GM23338 (cell line): ENCODE results near the gene SULT1A1. TPM values are rescaled to one million over a fixed set of nuclear protein-coding genes. Genes with fewer than 3 reads are reported as not detected.

ENCODE experiments used
- ATAC-seq: fragments of 200-7000 bp; cut with Tn5 transposase; 3 replicates; pipeline ENCODE4 v1.9.1; 2020
- DNase-seq: peaks from one replicate; pipeline ENCODE4 v3.0.0-alpha.2; 2015; ENCODE audit warnings: low spot score
- H2AFZ ChIP-seq: fragments of 200-600 bp; sonication (generic); 2 replicates; pipeline ENCODE4 v1.8.0; 2016; ENCODE audit warnings: antibody characterized with exemption, mild to moderate bottlenecking, moderate library complexity
- H3F3A ChIP-seq: fragments of 200-600 bp; sonication (generic); replicated peaks from 2 replicates; pipeline ENCODE4 v1.8.0; 2017; ENCODE audit warnings: antibody characterized with exemption, mixed run types, low read depth
- H3K27ac ChIP-seq: fragments of 200-600 bp; sonication (generic); 2 replicates; pipeline ENCODE4 v1.6.1; 2016; ENCODE audit warnings: low read depth
- H3K27me3 ChIP-seq: fragments of 200-600 bp; sonication (generic); 2 replicates; pipeline ENCODE4 v1.8.0; 2016; ENCODE audit warnings: mild to moderate bottlenecking, mixed run types, moderate library complexity; ENCODE audit not compliant: insufficient read depth
- H3K36me3 ChIP-seq: fragments of 200-600 bp; sonication (generic); 2 replicates; pipeline ENCODE4 v1.8.0; 2016; ENCODE audit warnings: mild to moderate bottlenecking; ENCODE audit not compliant: insufficient read depth
- H3K4me1 ChIP-seq: fragments of 200-600 bp; sonication (generic); 2 replicates; pipeline ENCODE4 v1.8.0; 2016; ENCODE audit warnings: mild to moderate bottlenecking, moderate library complexity; ENCODE audit not compliant: insufficient read depth
- H3K4me2 ChIP-seq: fragments of 200-600 bp; sonication (generic); 2 replicates; pipeline ENCODE4 v1.7.1; 2017; ENCODE audit warnings: mixed run types
- H3K4me3 ChIP-seq: fragments of 200-600 bp; sonication (generic); 2 replicates; pipeline ENCODE4 v1.6.1; 2016; ENCODE audit warnings: mixed run types
- H3K79me2 ChIP-seq: fragments of 200-600 bp; sonication (generic); replicated peaks from 2 replicates; pipeline ENCODE4 v1.8.0; 2017; ENCODE audit warnings: mild to moderate bottlenecking; ENCODE audit not compliant: insufficient read depth
- H3K9me2 ChIP-seq: fragments of 200-600 bp; sonication (generic); 2 replicates; pipeline ENCODE4 v1.8.0; 2017; ENCODE audit not compliant: insufficient read depth
- H4K20me1 ChIP-seq: fragments of 200-600 bp; sonication (generic); replicated peaks from 2 replicates; pipeline ENCODE4 v1.8.0; 2017; ENCODE audit warnings: mild to moderate bottlenecking; ENCODE audit not compliant: insufficient read depth
- H3K27ac Mint-ChIP-seq: 2 replicates; pipeline ENCODE4 v1.8.0; 2020; ENCODE audit warnings: inconsistent platforms, mild to moderate bottlenecking, moderate library complexity, mixed read lengths
- H3K27me3 Mint-ChIP-seq: 3 replicates; pipeline ENCODE4 v1.8.0; 2022; ENCODE audit warnings: low read depth, mild to moderate bottlenecking, moderate library complexity, mixed read lengths, inconsistent platforms; ENCODE audit not compliant: insufficient read depth, poor library complexity
- H3K36me3 Mint-ChIP-seq: 3 replicates; pipeline ENCODE4 v1.8.0; 2021; ENCODE audit warnings: low read depth, mild to moderate bottlenecking, inconsistent platforms, moderate library complexity, mixed read lengths
- H3K4me1 Mint-ChIP-seq: 3 replicates; pipeline ENCODE4 v1.8.0; 2020; ENCODE audit warnings: mild to moderate bottlenecking, inconsistent platforms, mixed read lengths
- H3K4me3 Mint-ChIP-seq: 3 replicates; pipeline ENCODE4 v1.8.0; 2021; ENCODE audit warnings: moderate library complexity, mild to moderate bottlenecking, inconsistent platforms, mixed read lengths
- H3K9me3 Mint-ChIP-seq: 3 replicates; pipeline ENCODE4 v1.8.0; 2020; ENCODE audit warnings: moderate library complexity, mild to moderate bottlenecking, inconsistent platforms, mixed read lengths
- CREB1 ChIP-seq: fragments of 250-450 bp; sonication (Bioruptor Pico); IDR thresholded peaks from 2 replicates; pipeline ENCODE4 v1.5.0; 2020; ENCODE audit warnings: low read depth, mild to moderate bottlenecking, moderate library complexity
- EZH2 ChIP-seq: fragments of 200-600 bp; sonication (generic); IDR thresholded peaks from one replicate; pipeline ENCODE4 v1.8.0; 2017; ENCODE audit warnings: antibody characterized with exemption, mild to moderate bottlenecking, low read depth; ENCODE audit not compliant: unreplicated experiment
- EZH2phosphoT487 ChIP-seq: fragments of 200-600 bp; sonication (generic); IDR thresholded peaks from one replicate; pipeline ENCODE4 v1.8.1; 2018; ENCODE audit warnings: antibody characterized with exemption; ENCODE audit not compliant: unreplicated experiment
- JUNB ChIP-seq: IDR thresholded peaks from one replicate; pipeline ENCODE4 v1.6.1; 2016; ENCODE audit warnings: antibody characterized with exemption; ENCODE audit not compliant: unreplicated experiment
- NANOG ChIP-seq: IDR thresholded peaks from 2 replicates; pipeline ENCODE4 v1.6.1; 2016; ENCODE audit warnings: antibody characterized with exemption, borderline replicate concordance
- POLR2AphosphoS5 ChIP-seq: IDR thresholded peaks from 2 replicates; pipeline ENCODE4 v1.6.1; 2016; ENCODE audit warnings: antibody characterized with exemption, low read depth
- STAT1 ChIP-seq: IDR thresholded peaks from one replicate; pipeline ENCODE4 v1.6.1; 2016; ENCODE audit warnings: antibody characterized with exemption; ENCODE audit not compliant: unreplicated experiment
- ZNF114 ChIP-seq: fragments of 250-450 bp; sonication (Bioruptor Pico); IDR thresholded peaks from 2 replicates; pipeline ENCODE4 v1.5.0; 2020; ENCODE audit warnings: mild to moderate bottlenecking, moderate library complexity
- ZNF331 ChIP-seq: fragments of 250-450 bp; sonication (Bioruptor Pico); IDR thresholded peaks from 2 replicates; pipeline ENCODE4 v1.5.0; 2020; ENCODE audit warnings: low read depth, mild to moderate bottlenecking, moderate library complexity
- polyA plus RNA-seq: library from polyadenylated mRNA; unstranded; fragments of >200 nt; fragmentation: Nextera tagmentation; extraction: Ambion mirVana; gene quantifications from 2 replicates; pipeline ENCODE4 v1.2.1, GENCODE V29; 2016
- total RNA-seq: library from RNA; depleted of rRNA; stranded (reverse); fragments of >200 nt; shearing (Covaris generic); gene quantifications from 2 replicates; pipeline ENCODE4 v1.2.3, GENCODE V29; 2014
- TF ChIP-seq, protein P1 (sequence below), 2 experiments: fragments of 200-600 bp in 1 of 2; sonication (generic) in 1 of 2; conservative IDR thresholded peaks; 2 replicates each; pipeline versions ENCODE4 v1.5.1 to v1.6.1; 2016 to 2017; ENCODE audit warnings: antibody characterized with exemption in 2 of 2, low read depth in 2 of 2, mild to moderate bottlenecking in 2 of 2, moderate library complexity in 1 of 2
- TF ChIP-seq, protein P2 (sequence below): IDR thresholded peaks from 2 replicates; pipeline ENCODE4 v1.6.1; 2016; ENCODE audit warnings: antibody characterized with exemption
- TF ChIP-seq, protein P3 (sequence below): fragments of 250-450 bp; sonication (Bioruptor Pico); IDR thresholded peaks from 2 replicates; pipeline ENCODE4 v1.5.0; 2020; ENCODE audit warnings: mild to moderate bottlenecking, moderate library complexity

Gene SULT1A1
- total and polyA plus RNA-seq, 2 experiments from 2014 or later, result 1.7 to 2.4 TPM

DNA sequence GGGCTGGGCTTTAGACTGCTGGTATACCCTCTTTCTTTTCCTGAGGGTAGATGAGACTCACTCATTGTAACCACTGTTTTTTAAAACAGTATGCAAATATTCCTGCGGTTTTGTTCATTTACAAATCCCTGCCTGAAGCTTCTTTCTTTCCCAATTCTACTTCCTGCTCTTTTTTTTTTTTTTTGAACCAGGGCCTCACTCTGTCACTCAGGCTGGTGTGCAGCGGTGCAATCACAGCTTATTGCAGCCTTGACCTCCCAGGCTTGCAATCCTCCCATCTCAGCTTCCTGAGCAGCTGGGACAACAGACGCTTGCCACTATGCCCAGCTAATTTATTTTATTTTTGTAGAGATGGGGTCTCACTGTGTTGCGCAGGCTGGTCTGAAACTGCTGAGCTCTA, 8.0 kb upstream of the SULT1A1 start:
- H3K4me1 ChIP-seq, result peaks cover 11% of the 10 kb centered on the region
- peak overlapping the region; percentile 53 for H3K4me2 ChIP-seq
- no peaks in the 10 kb centered on the region for H3K36me3 Mint-ChIP-seq
- no peaks in the 10 kb centered on the region for H3K27me3 Mint-ChIP-seq
- H3K79me2 ChIP-seq, result no peaks in the 10 kb centered on the region
- H3K4me1 Mint-ChIP-seq, result peaks cover 25% of the 10 kb centered on the region
- ATAC-seq, result no peak
- H3K36me3 ChIP-seq, result no peaks in the 10 kb centered on the region
- no peaks in the 10 kb centered on the region for H3K9me3 Mint-ChIP-seq
- no peaks in the 10 kb centered on the region for H4K20me1 ChIP-seq
- no peaks in the 10 kb centered on the region for H3K27me3 ChIP-seq
- H3K9me2 ChIP-seq, result no peaks in the 10 kb centered on the region
- H3K27ac Mint-ChIP-seq, result peak overlapping the region; percentile 83
- peak; percentile 34 for DNase-seq
- peak overlapping the region; percentile 89 for H3K27ac ChIP-seq
- H2AFZ ChIP-seq, result no peak overlapping the region
- H3K4me3 ChIP-seq, result no peak overlapping the region
- H3K4me3 Mint-ChIP-seq, result no peak overlapping the region
- TF ChIP-seq ZNF114 (CRISPR knock-in tag), result no peak
- no peak for TF ChIP-seq EZH2
- TF ChIP-seq NANOG, result peak; percentile 12; the same call in 1 of the 2 replicates
- peaks cover 6% of the 10 kb centered on the region; the same call in 1 of the 2 replicates for H3F3A ChIP-seq

DNA sequence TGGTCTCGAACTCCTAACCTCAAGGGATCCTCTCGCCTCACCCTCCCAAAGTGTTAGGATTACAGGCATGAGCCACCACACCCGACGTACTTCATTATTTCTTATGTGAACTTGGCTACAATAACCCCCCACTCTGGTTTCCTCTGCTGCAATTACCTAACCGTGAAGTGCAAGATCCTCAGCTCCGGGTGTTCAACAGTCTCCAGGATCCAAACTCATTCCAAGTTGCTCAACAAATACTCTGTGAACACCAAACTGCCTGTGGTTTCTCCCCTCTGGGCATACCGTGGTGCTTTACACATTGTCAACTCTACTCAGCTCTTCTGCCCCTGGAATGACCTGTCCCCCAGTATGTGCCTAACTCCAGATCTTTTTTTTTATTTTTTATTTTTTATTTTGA, 6.8 kb upstream of the SULT1A1 start:
- Mint-ChIP-seq H3K27me3 (no peaks in the 10 kb centered on the region), H3K4me1 (peaks cover 19% of the 10 kb centered on the region), H3K4me3 (no peak overlapping the region; the same call in 2 of the 3 replicates), H3K36me3 (no peaks in the 10 kb centered on the region), H3K27ac (no peak overlapping the region), H3K9me3 (no peaks in the 10 kb centered on the region)
- DNase-seq (no peak), ATAC-seq (no peak)
- H3K9me2 ChIP-seq, result no peaks in the 10 kb centered on the region
- H3K4me2 ChIP-seq, result no peak overlapping the region
- no peaks in the 10 kb centered on the region for H3K27me3 ChIP-seq
- H3K4me1 ChIP-seq, result peaks cover 11% of the 10 kb centered on the region
- H3K36me3 ChIP-seq, result no peaks in the 10 kb centered on the region
- H4K20me1 ChIP-seq, result no peaks in the 10 kb centered on the region
- no peak overlapping the region for H3K4me3 ChIP-seq
- H2AFZ ChIP-seq, result no peak overlapping the region
- no peaks in the 10 kb centered on the region for H3K79me2 ChIP-seq
- no peak overlapping the region for H3K27ac ChIP-seq
- H3F3A ChIP-seq, result peaks cover 6% of the 10 kb centered on the region; the same call in 1 of the 2 replicates
- TF ChIP-seq ZNF114 (CRISPR knock-in tag) (no peak), JUNB (no peak), EZH2phosphoT487 (no peak), POLR2AphosphoS5 (no peak), CREB1 (CRISPR knock-in tag) (no peak), ZNF331 (CRISPR knock-in tag) (no peak), EZH2 (no peak), STAT1 (no peak), NANOG (no peak)
- TF ChIP-seq, protein P1, sequence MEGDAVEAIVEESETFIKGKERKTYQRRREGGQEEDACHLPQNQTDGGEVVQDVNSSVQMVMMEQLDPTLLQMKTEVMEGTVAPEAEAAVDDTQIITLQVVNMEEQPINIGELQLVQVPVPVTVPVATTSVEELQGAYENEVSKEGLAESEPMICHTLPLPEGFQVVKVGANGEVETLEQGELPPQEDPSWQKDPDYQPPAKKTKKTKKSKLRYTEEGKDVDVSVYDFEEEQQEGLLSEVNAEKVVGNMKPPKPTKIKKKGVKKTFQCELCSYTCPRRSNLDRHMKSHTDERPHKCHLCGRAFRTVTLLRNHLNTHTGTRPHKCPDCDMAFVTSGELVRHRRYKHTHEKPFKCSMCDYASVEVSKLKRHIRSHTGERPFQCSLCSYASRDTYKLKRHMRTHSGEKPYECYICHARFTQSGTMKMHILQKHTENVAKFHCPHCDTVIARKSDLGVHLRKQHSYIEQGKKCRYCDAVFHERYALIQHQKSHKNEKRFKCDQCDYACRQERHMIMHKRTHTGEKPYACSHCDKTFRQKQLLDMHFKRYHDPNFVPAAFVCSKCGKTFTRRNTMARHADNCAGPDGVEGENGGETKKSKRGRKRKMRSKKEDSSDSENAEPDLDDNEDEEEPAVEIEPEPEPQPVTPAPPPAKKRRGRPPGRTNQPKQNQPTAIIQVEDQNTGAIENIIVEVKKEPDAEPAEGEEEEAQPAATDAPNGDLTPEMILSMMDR (conservative IDR thresholded peaks at IDR 0.05; ENCODE audit: low read depth in 2 of 2), result no peak
- TF ChIP-seq, protein P2, sequence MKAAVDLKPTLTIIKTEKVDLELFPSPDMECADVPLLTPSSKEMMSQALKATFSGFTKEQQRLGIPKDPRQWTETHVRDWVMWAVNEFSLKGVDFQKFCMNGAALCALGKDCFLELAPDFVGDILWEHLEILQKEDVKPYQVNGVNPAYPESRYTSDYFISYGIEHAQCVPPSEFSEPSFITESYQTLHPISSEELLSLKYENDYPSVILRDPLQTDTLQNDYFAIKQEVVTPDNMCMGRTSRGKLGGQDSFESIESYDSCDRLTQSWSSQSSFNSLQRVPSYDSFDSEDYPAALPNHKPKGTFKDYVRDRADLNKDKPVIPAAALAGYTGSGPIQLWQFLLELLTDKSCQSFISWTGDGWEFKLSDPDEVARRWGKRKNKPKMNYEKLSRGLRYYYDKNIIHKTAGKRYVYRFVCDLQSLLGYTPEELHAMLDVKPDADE, result no peak
- TF ChIP-seq, protein P3, sequence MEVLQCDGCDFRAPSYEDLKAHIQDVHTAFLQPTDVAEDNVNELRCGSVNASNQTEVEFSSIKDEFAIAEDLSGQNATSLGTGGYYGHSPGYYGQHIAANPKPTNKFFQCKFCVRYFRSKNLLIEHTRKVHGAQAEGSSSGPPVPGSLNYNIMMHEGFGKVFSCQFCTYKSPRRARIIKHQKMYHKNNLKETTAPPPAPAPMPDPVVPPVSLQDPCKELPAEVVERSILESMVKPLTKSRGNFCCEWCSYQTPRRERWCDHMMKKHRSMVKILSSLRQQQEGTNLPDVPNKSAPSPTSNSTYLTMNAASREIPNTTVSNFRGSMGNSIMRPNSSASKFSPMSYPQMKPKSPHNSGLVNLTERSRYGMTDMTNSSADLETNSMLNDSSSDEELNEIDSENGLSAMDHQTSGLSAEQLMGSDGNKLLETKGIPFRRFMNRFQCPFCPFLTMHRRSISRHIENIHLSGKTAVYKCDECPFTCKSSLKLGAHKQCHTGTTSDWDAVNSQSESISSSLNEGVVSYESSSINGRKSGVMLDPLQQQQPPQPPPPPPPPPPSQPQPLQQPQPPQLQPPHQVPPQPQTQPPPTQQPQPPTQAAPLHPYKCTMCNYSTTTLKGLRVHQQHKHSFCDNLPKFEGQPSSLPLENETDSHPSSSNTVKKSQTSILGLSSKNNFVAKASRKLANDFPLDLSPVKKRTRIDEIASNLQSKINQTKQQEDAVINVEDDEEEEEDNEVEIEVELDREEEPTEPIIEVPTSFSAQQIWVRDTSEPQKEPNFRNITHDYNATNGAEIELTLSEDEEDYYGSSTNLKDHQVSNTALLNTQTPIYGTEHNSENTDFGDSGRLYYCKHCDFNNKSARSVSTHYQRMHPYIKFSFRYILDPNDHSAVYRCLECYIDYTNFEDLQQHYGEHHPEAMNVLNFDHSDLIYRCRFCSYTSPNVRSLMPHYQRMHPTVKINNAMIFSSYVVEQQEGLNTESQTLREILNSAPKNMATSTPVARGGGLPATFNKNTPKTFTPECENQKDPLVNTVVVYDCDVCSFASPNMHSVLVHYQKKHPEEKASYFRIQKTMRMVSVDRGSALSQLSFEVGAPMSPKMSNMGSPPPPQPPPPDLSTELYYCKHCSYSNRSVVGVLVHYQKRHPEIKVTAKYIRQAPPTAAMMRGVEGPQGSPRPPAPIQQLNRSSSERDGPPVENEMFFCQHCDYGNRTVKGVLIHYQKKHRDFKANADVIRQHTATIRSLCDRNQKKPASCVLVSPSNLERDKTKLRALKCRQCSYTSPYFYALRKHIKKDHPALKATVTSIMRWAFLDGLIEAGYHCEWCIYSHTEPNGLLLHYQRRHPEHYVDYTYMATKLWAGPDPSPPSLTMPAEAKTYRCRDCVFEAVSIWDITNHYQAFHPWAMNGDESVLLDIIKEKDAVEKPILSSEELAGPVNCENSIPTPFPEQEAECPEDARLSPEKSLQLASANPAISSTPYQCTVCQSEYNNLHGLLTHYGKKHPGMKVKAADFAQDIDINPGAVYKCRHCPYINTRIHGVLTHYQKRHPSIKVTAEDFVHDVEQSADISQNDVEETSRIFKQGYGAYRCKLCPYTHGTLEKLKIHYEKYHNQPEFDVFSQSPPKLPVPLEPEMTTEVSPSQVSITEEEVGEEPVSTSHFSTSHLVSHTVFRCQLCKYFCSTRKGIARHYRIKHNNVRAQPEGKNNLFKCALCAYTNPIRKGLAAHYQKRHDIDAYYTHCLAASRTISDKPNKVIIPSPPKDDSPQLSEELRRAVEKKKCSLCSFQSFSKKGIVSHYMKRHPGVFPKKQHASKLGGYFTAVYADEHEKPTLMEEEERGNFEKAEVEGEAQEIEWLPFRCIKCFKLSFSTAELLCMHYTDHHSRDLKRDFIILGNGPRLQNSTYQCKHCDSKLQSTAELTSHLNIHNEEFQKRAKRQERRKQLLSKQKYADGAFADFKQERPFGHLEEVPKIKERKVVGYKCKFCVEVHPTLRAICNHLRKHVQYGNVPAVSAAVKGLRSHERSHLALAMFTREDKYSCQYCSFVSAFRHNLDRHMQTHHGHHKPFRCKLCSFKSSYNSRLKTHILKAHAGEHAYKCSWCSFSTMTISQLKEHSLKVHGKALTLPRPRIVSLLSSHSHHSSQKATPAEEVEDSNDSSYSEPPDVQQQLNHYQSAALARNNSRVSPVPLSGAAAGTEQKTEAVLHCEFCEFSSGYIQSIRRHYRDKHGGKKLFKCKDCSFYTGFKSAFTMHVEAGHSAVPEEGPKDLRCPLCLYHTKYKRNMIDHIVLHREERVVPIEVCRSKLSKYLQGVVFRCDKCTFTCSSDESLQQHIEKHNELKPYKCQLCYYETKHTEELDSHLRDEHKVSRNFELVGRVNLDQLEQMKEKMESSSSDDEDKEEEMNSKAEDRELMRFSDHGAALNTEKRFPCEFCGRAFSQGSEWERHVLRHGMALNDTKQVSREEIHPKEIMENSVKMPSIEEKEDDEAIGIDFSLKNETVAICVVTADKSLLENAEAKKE (CRISPR knock-in tag), result no peak
